DMS153 treated with DMSO at 0.1 percent for 48 hours (cell line): ENCODE data around the gene MCEMP1.

Experiments
- DNase-seq: peaks from one replicate; lab custom pipeline; 2025; ENCODE audit not compliant: unreplicated experiment; lab: John Stamatoyannopoulos, UW

MCEMP1 gene

DNA sequence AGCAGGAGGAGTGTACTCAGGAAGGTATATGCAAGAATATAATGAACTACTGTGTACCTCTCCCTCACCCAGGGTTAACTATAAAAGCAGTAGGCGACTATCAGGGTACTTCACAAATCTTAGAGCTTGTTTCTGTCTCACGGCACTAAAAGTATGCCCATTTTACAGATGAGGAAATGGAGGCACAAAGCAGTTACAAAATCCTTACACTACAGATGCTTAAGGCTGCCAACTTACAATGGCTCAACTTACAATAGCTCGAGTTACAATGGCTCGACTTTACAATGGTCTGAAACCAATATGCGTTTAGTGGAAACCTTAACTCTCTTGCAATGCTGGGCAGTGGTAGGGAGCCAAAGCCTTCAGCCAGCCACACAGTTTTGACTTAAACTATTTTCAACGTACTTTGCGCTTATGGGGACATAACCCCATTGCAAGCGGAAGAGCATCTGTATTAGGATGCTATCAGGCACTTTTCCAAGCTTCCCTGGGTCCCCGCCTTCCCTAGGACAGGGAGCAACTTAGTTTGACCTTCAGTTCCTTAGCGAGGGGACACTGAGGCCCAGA lies 20.9 kb downstream of the MCEMP1 start:
- DNase-seq, result no peak

DNA sequence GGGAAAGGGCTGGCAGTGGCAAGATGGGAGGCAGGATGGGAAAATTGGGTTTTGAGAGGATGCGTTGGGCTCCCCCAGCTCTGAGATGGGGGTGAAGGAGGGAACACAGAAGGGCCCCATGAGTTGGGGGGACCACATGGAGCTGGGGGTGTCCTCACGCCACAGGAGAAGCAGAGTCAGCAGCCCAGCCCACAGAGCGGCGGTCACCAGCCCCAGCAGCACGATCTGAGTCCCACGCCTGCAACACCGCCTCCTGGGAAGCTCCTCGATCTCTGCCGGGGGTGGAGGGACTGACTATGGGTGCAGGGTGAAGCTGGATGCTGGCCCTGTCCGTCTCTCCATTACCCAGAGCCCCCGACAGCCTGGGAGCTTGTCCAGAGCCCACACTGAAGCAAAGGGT lies 21.7 kb downstream of the MCEMP1 start:
- DNase-seq, result no peak

DNA sequence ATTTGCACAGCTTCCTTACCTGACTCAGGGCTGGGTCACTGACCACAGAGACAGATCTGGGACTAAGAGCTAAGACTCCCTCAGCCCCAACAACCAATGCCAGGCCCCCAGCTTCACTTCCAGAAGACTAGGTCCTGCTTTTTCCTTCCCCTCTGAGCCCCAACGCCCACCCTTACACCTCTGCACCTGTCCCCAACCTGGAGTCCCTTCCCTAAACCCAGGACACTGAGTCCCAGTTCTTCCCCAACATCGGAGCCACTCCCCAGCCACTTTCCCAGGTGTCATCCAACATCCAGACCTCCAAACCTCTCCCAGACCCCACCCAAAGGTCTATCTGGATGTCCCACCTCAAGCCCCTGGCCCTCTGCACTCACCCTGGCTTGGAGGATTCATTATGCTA lies 22.1 kb downstream of the MCEMP1 start:
- no peak for DNase-seq

DNA sequence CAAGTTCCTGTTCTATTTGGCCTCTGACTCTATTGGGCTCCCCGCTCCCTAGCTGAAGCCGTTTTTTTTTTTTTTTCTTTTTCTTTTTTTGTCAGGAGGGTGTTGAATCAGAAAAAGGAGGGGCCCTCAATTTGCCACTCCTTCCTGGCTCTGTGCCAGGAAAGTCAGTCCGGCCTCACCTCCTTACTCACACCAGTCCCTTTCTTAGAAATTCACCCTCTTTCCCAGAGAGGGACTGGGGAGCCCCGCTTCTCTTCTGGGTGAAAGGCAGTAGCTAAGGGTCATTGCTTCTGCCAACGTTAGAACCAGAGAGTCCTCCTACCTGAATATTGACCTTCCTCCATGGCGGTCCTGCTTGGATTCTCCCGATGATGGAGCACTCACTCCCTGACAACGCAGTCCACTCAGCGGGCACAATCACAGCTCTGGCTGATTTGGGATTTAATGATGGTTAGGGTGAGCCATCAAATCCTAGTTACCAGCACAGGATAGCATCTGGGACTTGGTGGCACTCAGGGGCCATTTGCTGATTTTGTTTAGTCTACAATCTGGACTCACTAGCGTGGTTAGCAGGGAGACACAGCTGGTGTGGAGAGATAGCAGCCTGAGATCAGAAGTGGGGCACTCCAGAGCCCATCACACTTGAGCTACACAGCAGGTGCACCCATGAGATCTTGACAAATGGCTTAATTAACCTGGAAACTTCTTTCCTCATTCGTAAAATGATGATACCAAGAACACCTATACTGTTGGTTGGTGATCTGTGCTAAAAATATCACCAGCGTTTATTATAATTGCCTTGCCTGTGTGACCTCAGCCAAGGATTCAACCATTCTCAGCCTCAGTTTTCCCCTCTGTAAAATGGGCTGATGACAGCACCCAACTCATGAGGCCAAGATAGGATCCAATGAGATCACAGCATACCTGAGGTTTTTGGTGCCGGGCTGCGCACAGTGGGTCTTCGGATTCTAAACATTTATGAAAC lies 22.8 kb downstream of the MCEMP1 start:
- no peak for DNase-seq

DNA sequence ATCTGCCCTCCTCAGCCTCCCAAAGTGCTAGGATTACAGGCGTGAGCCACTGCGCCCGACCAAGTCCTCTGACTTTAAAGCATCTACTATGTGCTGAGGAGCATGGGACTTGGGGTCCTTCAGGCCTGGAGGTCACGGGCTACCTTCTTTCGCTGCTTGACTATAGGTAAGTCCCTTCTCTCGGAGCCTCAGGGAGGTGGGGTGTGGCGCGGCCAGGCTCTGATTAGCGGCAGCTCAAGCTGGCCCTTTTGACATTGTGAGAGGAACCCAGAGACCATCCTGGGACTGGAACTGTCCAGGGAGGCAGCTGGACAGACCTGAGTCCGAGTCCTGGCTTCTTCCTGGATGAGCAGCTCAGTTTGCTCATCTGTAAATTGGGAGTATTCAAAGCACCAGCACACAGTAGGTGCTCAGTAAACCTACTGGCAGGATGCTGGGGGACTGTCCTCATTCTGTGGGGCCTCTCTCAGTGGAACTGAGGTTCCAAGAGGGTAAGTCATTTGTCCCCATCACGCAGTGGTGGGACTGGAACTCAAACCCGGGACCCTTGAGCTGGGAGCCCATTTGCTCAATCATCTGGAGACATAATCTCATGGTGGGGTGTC lies 24.3 kb downstream of the MCEMP1 start:
- no peak for DNase-seq

DNA sequence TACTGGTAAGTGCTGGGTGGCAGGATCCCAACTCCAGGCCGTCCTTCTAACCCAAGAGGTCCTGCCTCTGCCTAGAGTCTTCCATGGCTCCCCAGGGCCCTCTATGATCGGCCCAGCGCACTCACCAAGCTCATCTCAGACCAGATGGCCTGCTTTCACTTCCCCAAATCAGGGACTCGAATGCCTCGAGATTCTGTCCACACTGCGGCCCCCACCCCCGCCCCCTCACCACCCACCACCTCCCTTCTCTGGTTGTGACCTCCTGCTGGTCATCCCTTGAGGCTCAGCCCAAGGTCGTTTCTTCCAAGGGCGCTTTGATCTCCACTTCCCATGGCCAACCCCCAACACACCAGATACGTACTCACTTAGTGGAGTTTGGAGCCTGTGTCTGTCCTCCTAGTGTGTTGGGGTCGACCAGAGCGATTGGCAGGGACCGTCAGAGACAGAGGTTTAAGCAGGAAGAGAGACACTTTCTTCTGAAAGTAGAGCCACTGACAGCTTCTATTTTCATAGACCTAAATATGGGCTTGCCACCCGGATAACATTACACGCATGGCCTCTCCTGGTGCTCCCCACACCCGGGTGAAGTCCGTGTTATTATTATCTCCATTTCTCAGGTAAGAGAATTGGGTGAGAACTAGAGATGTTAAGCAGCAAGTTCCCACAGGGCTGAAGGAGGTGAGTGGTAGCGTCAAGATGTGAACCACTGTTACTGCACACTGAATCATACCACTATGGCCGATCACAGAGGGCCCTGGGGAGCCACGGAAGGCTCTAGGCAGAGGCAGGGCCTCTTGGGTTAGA lies 25.0 kb downstream of the MCEMP1 start, which contains the start of gene FCER2:
Gene FCER2, minus strand, starts transcription at position 478 of the 804 bp plus-strand sequence. CDS start 2,371 bp downstream, outside the sequence.
- DNase-seq, result no peak

DNA sequence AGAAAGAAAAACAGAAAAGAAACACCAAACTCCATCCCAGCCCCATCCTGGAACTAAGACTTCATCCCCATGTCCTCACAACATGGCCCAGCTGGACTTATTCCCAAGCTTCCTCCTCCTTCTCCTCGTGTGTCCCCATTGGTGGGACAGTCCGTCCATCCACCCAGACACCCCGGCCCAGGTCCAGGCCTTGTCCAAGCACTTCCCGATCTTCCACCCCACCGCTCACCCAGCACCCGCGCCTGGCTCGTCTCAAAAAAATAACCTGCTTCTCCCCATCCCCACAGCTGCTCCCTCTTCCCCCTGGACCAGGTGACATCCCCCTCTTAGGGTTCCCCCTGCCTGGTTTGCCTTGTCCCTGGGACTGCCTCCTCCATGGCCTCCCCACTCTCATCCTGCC lies 26.4 kb downstream of the MCEMP1 start:
- no peak for DNase-seq

DNA sequence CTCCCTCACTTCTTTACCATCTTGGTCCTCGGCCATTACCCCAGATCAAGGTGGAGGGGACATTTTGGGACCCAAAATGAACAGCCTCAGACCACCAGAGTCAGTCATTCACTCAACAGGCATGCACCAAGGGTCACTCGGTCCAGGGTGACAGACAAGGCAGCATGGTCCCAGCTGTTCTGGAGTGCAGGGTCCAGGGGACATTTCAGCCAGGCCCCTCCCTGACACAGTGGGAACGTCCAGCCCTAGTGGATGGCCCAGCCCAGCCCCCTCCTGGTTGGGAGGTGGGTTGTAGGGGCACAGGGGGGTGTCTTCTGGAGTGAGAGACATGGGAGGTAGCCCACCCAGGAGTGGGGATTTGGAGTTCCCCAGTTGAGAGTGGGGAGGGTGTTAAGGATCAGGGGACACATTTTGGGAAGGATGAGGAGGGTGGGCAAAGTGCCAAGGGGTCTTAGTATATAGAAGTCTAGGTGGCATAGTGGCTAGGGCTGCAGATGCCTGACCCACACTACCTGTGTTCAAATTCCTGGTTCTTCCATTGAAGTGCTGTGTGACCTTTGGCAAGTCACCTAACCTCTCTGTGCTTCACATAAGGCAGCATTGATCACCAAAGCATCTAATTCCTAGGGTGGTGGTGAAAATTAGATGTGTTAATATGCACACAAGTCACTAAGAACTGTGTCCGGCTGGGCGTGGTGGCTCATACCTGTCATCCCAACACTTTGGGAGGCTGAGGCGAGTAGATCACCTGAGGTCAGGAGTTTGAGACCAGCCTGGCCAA lies 27.6 kb downstream of the MCEMP1 start:
- no peak for DNase-seq

DNA sequence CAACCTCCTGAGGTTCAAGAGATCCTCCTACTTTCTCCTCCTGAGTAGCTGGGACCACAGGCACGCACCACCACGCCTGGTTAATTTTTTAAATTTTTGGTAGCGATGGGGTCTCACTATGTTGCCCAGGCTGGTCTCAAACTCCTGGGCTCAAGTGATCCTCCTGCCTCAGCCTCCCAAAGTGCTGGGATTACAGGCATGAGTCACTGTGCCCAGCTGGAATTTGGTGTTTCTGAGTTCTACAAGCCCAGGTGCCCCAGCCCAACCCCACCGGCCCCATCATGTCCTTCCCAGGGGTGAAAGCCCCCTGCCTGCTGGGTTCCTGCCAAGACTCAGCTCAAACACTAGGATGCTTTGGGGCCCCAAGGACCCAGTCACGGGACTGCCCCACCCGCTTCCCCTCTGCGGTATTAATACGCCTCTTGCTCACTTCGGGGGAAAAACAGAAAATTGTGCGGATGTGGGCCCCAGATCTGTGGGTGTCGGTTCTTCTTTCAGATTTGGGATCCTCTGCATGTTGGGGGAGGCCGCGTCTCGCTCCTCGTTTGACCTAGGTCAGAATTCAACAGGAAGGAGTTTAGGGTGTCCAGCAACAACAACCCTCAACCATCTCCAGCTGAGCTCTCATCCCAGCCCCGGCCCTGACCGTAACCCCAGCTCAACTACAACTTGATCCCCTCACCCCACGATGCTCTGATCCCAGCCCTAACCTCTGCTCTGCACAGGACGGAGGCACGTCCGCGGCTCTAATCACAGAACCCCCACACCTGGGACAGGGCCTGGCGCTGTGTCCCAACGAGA lies 28.7 kb downstream of the MCEMP1 start:
- no peak for DNase-seq

DNA sequence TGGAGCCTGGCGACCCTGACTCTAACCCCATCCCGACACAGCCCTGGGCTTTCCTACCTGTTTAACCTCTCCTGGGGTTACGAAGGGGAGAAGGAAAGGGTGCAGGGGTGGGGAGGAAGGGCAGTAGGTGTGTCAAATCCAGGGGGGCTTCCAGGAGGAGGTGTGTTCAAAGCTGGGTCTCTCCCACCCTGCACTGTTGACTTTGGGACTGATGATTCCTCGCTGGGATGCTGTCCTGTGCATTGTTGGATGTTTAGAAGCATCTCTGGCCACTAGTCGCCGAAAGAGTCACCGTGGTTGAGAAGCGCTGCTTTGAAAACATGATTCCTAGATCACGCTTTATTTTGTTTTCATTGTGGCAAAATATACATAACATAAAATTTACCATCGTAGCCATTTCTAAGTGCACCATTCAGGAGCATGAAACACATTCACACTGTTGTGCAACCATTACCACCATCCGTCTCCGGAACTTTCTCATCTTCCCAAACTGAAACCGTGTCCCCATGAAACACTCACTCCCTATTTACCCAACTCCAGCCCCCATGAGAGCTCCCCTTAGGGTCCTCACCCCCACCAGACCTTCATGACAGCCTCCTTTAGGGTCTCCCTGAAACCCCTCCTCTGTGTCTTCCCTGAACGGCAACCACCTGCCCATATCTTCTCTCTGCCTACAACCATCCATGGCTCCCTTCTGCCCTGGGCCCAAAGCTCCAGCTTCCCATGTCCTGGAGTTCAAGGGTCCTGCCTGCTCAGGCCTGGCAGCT lies 29.5 kb downstream of the MCEMP1 start:
- DNase-seq, result no peak

DNA sequence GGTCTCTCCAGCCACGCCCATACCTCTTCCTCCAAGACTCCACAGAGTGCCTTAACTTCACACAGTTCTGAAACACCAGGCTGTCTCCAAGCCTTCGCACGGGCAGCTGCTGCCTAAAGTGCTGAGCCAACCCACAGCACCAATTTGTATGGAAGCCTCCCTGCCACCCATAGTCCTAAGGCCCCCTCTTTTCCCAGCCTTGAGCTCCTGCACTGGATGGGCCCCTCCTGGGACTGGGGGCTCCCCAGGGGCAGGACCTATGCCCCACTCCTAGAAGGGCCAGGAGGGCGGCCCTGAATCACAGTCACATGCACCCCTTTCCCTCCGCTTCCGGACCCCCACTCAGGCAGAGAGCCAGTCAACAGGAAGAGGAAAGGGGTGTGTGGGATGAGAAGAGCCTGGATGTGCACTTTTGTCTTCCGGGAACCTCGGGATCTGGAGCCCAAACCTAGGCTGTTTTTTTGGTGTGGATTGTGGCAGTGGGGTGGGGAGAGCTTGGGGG lies 30.1 kb downstream of the MCEMP1 start:
- no peak for DNase-seq

DNA sequence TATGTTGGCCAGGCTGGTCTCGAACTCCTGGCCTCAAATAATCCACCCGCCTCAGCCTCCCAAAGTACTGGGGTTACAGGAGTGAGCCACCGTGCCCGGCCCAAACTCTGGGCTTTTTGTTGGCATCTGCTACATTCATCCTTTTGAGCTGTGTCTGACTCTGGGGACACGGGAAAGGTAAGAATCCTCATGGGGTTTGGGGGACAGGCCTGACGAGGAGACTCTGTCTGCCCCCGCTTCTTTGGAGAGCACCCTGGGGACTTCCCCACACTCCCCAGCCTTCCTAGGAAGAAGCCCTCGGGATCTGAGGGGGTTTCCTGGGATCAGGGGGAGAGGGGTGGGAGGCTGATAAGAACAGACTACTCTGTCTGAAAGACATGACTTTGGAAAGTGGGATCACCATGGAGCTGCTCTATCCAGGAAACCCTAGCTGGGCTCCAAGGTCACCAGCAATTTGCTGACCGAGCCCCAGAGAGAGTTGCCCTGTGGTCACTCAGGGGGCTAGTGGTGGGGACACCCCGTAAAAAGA lies 33.1 kb downstream of the MCEMP1 start:
- DNase-seq, result no peak

DNA sequence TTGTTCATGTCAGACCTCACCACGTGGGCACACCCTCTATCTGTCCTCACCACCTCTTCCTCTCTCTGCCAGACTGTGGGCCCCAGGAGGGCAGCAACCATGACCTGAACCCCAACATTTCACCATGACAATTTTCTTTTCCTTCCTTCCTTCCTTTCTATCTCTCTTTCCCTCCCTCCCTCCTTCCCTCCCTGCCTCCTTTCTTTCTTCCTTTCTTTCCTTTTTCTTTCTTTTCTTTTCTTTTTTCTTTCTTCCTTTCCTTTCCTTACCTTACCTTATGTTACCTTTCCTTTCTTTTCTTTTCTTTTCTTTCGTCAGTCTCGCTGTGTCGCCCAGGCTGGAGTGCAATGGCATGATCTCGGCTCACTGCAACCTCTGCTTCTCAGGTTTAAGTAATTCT lies 33.7 kb downstream of the MCEMP1 start:
- DNase-seq, result no peak

DNA sequence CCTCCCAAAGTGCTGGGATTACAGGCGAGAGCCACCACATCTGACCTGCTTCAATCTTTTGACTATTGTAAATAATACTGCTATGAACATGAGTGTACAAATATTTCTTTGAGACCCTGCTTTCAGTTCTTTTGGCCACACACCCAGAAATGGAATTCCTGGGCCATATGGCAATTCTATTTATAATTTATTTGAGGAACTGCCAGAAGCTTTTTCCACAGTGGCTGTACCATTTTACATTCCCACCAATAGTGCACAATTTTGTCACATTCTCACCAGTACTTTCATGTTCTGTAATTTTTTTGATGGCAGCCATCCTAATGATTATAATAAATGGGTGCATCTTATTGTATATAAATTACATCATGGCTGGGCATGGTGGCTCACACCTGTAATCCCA lies 38.8 kb downstream of the MCEMP1 start:
- DNase-seq, result no peak

DNA sequence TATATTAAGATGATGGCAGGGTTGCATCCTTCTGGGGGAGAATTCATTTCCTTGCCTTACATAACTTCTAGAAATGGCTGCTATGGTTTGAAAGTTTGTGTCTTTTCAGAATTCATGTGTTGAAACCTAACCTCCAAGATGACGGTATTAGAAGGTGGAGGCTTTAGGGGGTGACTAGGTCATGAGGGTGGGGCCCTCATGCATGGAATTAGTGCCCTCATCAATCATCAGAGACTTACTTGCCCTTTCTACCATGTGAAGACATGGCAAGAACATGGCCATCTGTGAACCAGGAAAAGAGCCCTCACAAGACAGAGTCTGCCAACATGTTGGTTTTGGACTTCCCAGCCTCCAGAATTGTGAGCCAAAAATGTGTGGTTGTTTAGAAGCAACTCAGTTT lies 39.9 kb downstream of the MCEMP1 start:
- no peak for DNase-seq

DNA sequence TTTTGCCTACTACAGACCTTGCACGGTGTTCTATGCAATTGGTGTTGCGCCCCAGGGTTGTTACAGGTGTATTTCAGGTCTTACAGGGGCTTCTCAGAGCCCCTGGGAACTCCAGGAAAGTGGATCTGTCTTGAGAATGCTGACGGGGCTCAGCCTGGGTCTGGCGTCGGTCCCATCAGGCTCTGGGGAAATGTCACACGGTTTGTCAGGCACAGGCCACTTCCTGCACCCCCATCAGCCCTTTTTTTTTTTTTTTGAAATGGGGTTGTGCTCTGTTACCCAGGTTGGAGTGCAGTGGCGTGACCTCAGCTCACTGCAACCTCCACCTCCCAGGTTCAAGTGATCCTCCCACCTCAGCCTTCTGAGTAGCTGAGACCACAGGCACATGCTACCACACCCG lies 41.8 kb downstream of the MCEMP1 start:
- no peak for DNase-seq

DNA sequence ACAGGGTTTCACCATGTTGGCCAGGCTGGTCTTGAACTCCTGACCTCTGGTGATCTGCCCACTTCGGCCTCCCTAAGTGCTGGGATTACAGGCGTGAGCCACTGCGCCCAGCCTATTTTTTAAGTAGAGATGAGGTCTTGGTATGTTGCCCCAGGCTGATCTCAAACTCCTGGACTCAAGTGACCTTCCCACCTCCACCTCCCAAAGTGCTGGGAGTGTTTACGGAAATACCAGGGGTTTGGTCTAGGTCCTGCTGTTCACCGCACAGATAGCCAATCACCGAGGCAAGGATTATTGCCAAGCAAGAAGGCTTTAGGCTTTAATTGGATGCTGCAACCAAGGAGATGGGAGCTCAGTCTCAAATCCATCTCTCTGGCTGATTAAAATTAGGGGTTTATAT lies 43.5 kb downstream of the MCEMP1 start:
- no peak for DNase-seq

DNA sequence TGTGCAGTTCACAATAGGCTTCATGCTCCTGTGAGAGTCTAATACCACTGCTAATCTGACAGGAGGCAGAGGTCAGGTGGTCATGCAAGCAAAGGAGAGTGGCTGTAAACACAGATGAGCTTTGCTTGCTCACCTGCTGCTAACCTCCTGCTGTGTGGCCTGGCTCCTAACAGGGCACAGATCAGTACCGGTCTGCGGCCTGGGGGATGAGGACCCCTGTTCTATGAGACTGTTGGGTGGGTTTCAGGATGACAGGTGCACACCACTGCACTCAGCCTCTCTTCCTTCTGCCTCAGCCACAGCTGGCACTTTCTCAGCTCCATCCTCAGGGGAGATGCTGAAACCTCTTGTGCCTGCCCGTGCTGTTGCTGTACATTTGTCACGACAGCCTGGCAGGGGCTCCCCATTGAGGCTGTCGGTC lies 45.4 kb downstream of the MCEMP1 start:
- DNase-seq, result no peak
